Epithelial cell of esophagus (primary cell): ENCODE results near the gene GSTA4.

Experiments used
- DNase-seq: peaks from one replicate; pipeline ENCODE4 v3.0.0; 2010; ENCODE audit warnings: low read depth
- H3K4me3 ChIP-seq: 2 replicates; pipeline ENCODE4 v1.5.1; 2011; ENCODE audit warnings: mild to moderate bottlenecking, low read length, control low read depth
- CTCF ChIP-seq: IDR thresholded peaks from 2 replicates; pipeline ENCODE4 v1.5.1; 2011; ENCODE audit warnings: low read depth, mild to moderate bottlenecking, low read length, control low read depth, inconsistent platforms; ENCODE audit not compliant: insufficient read depth; ENCODE audit errors: missing control alignments

The GSTA4 gene

GRCh38 chr6:52942221-52942620 is 52.9 kb downstream of the GSTA4 start:
- no peak for TF ChIP-seq CTCF
- DNase-seq = no peak
- no peak overlapping the region for H3K4me3 ChIP-seq

- DNase-seq = peak; percentile 18
- H3K4me3 ChIP-seq = no peak overlapping the region
- no peak for TF ChIP-seq CTCF
These were observed 57.2 kb downstream of the GSTA4 start for GRCh38 chr6:52937908-52938307.

- no peak for TF ChIP-seq CTCF
- no peak for DNase-seq
- H3K4me3 ChIP-seq = no peak overlapping the region
These were observed 61.3 kb downstream of the GSTA4 start for GRCh38 chr6:52933778-52934177.

- no peak overlapping the region for H3K4me3 ChIP-seq
- no peak for TF ChIP-seq CTCF
- DNase-seq = no peak
These were observed 63.7 kb downstream of the GSTA4 start for GRCh38 chr6:52931351-52931750.

- DNase-seq = peak; percentile 90
- TF ChIP-seq CTCF = no peak
- no peak overlapping the region for H3K4me3 ChIP-seq
These were observed 65.5 kb downstream of the GSTA4 start for GRCh38 chr6:52929321-52930164.
